Ovary (tissue), 3 donors: Measurements from ENCODE around the gene ZNF808.
"Not testable (repeated sequence)": the region's sequence is repeated elsewhere in the genome, so short reads cannot be mapped to it uniquely, and the experiment has no call there.

ENCODE experiments used
- POLR2A ChIP-seq: fragments of 450-650 bp; IDR thresholded peaks from one replicate; pipeline ENCODE4 v1.6.1; 2017; ENCODE audit warnings: antibody characterized with exemption, mild to moderate bottlenecking, moderate library complexity
- TF ChIP-seq, protein P1 (sequence below), 3 donors: fragments of 450-650 bp in 2 of 3; fragments of 200-600 bp in 1 of 3; IDR thresholded peaks; one replicate each; pipeline versions ENCODE4 v1.5.1 to v1.8.0; 2016 to 2022; ENCODE audit warnings: antibody characterized with exemption in 3 of 3, mild to moderate bottlenecking in 1 of 3
- donor health status: DM: no; HTN: no; CAD: no.

DNA sequence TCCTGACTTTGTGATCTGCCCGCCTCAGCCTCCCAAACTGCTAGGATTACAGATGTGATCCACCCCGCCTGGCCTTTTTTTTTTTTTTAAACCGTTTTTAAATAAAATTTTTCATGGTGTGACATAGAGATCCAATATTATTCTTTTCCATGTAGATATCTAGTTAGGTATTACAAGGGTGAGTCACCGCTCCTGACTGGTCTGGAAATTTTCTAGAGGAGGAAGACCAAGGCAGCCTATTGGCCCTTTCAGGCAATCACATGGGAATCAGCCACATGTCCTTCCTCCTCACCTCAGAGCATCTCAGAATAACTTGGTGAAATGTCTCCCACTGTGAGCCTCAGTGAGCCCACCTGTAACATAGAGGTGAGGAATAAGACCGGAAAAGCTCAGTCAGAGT lies 13.7 kb downstream of the ZNF808 start:
- not testable (repeated sequence) for TF ChIP-seq POLR2A
- TF ChIP-seq, protein P1, sequence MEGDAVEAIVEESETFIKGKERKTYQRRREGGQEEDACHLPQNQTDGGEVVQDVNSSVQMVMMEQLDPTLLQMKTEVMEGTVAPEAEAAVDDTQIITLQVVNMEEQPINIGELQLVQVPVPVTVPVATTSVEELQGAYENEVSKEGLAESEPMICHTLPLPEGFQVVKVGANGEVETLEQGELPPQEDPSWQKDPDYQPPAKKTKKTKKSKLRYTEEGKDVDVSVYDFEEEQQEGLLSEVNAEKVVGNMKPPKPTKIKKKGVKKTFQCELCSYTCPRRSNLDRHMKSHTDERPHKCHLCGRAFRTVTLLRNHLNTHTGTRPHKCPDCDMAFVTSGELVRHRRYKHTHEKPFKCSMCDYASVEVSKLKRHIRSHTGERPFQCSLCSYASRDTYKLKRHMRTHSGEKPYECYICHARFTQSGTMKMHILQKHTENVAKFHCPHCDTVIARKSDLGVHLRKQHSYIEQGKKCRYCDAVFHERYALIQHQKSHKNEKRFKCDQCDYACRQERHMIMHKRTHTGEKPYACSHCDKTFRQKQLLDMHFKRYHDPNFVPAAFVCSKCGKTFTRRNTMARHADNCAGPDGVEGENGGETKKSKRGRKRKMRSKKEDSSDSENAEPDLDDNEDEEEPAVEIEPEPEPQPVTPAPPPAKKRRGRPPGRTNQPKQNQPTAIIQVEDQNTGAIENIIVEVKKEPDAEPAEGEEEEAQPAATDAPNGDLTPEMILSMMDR (IDR thresholded peaks at IDR 0.05): not testable (repeated sequence)
